Muscle of arm (tissue), 14 donors: ENCODE results near the gene MMUT. TPM values are rescaled to one million over a fixed set of nuclear protein-coding genes. Genes with fewer than 3 reads are reported as not detected.
"Not testable (repeated sequence)": the region's sequence is repeated elsewhere in the genome, so short reads cannot be mapped to it uniquely, and the experiment has no call there.

Source experiments
- DNase-seq: peaks from one replicate; pipeline ENCODE4 v3.0.0-alpha.2; 2013
- long read RNA-seq, 11 donors: transcript quantifications; one replicate each; lab custom pipeline, GENCODE V29; 2026
- polyA plus RNA-seq, 12 donors: library from polyadenylated mRNA; unstranded; fragments of 120-200 nt; gene quantifications; one replicate each; pipeline ENCODE4 v1.2.1, GENCODE V29; 2013; ENCODE audit not compliant: insufficient read length in 12 of 12

The MMUT gene
- polyA plus RNA-seq, result 10 to 100 TPM in 11 of 12 donors, not detected in 1; 10.0 to 27.3 (median 23.6) TPM
- long read RNA-seq, donor 1, transcript MUT-201 (13 exons, 3,749 nt), result major isoform, 6 of 42 reads
- long read RNA-seq, donor 1, partial matches to known transcripts, result 36 of 42 reads
- long read RNA-seq, donor 1, other reads (novel, unspliced or antisense), result 0 of 42 reads
- long read RNA-seq, donor 2, transcript MUT-201 (13 exons, 3,749 nt), result major isoform, 6 of 12 reads
- long read RNA-seq, donor 2, partial matches to known transcripts, result 6 of 12 reads
- long read RNA-seq, donor 2, other reads (novel, unspliced or antisense), result 0 of 12 reads
- long read RNA-seq, donor 3, partial matches to known transcripts, result 7 of 8 reads
- long read RNA-seq, donor 3, other reads (novel, unspliced or antisense), result 0 of 8 reads
- long read RNA-seq, donor 4, partial matches to known transcripts, result 6 of 7 reads
- long read RNA-seq, donor 4, other reads (novel, unspliced or antisense), result 0 of 7 reads
- long read RNA-seq, donor 5, transcript MUT-201 (13 exons, 3,749 nt), result major isoform, 10 of 31 reads
- long read RNA-seq, donor 5, partial matches to known transcripts, result 21 of 31 reads
- long read RNA-seq, donor 5, other reads (novel, unspliced or antisense), result 0 of 31 reads
- long read RNA-seq, donor 6, partial matches to known transcripts, result 0 of 2 reads
- long read RNA-seq, donor 6, other reads (novel, unspliced or antisense), result 0 of 2 reads
- long read RNA-seq, donor 7, transcript MUT-201 (13 exons, 3,749 nt), result major isoform, 8 of 8 reads
- long read RNA-seq, donor 7, partial matches to known transcripts, result 0 of 8 reads
- long read RNA-seq, donor 7, other reads (novel, unspliced or antisense), result 0 of 8 reads
- long read RNA-seq, donor 8, transcript MUT-201 (13 exons, 3,749 nt), result major isoform, 6 of 30 reads
- long read RNA-seq, donor 8, partial matches to known transcripts, result 24 of 30 reads
- long read RNA-seq, donor 8, other reads (novel, unspliced or antisense), result 0 of 30 reads
- long read RNA-seq, donor 9, partial matches to known transcripts, result 9 of 12 reads
- long read RNA-seq, donor 9, other reads (novel, unspliced or antisense), result 0 of 12 reads
- long read RNA-seq, donor 10, transcript MUT-201 (13 exons, 3,749 nt), result major isoform, 10 of 25 reads
- long read RNA-seq, donor 10, partial matches to known transcripts, result 15 of 25 reads
- long read RNA-seq, donor 10, other reads (novel, unspliced or antisense), result 0 of 25 reads
- long read RNA-seq, donor 11, transcript MUT-201 (13 exons, 3,749 nt), result major isoform, 5 of 19 reads
- long read RNA-seq, donor 11, partial matches to known transcripts, result 14 of 19 reads
- long read RNA-seq, donor 11, other reads (novel, unspliced or antisense), result 0 of 19 reads

DNA sequence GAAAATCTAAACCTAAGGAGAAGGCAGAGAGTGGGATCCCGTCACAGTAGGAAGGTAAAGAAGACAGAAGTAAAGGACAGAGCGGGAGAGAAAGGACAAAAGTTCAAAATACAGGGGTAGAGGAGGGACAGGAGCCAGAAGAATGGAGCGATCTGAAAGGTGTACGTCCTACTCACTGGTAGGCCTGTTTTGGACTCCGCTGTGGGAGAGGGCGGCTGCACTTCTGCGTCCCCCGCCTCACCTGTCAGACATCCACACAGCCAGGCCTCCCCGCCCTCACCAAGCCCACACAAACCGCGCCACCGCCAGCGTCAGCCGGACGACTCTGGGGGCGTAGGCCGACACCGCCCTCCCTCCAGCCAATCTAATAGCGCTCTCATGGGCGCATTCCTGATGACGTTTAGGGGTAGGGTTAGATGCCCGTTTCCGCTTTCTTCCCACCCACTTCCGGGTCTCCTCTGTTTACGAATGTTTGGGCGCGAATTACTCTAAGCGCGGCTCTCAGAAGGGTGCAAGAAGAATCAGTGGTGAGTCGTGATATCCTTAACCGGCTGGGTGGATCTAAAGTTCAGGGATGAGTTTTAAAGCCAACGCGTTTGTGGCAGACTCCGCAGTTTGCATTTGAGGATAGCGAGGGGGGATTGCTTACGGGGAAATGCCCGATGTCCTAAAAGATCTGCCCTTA is at the start of gene MMUT, which contains the start of gene CENPQ:
Gene MMUT (minus strand): TSS at position 327 of the 685 bp plus-strand sequence. CDS start 3,787 bp downstream, outside the sequence.
Gene CENPQ (plus strand): TSS at position 444 of the 685 bp plus-strand sequence. CDS start 6,807 bp downstream, outside the sequence.
- DNase-seq, result peak; percentile 96

- no peak for DNase-seq
Observed at GRCh38 chr6:49509342-49509741, 46.3 kb upstream of the MMUT start.

GRCh38 chr6:49506569-49507111 is 43.6 kb upstream of the MMUT start:
- DNase-seq, result no peak

GRCh38 chr6:49504666-49505065 is 41.6 kb upstream of the MMUT start:
- no peak for DNase-seq

- no peak for DNase-seq
Observed at GRCh38 chr6:49499623-49500022, 36.6 kb upstream of the MMUT start, which contains the start of gene GLYATL3. Gene GLYATL3, plus strand, starts transcription at chr6:49499923. Its CDS starts 12,068 bp downstream, at chr6:49511991.

DNA sequence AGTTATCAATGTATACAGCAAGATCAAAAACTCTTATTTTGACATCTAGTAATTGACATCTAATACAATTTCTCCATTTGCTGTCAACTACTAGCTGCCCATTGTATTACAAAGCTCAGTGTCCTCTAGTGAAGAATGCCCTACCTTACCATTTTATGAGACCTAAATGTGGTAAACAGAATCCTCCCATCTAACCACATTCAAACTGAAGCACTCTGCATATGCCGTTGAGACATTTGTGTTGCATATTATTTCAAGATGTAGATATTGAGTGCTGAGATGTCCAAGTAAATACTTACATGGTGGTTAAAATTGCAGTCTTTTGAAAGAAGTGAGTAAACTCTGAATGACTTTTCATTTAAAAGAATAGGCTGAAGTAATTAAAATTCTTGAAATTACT is 36.1 kb upstream of the MMUT start:
- DNase-seq, result no peak

GRCh38 chr6:49497304-49497703 is 34.3 kb upstream of the MMUT start:
- no peak for DNase-seq

DNA sequence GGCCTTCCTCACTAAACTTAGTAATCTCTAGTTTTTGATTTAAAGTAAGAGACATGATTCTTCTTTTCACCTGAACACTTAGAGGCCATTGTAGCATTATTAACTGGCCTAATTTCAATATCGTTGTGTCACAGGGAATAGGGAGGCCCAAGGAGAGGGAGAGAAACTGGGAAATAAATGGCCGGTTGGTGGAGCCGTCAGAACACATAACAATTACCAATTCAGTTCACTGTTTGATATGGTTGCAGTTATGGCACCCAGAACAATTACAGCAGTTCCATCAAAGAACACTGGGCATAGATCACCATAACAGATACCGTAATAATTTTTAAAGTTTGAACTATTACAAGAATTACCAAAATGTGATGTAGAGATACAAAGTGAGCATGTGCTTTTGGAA is 27.6 kb upstream of the MMUT start:
- no peak for DNase-seq

DNA sequence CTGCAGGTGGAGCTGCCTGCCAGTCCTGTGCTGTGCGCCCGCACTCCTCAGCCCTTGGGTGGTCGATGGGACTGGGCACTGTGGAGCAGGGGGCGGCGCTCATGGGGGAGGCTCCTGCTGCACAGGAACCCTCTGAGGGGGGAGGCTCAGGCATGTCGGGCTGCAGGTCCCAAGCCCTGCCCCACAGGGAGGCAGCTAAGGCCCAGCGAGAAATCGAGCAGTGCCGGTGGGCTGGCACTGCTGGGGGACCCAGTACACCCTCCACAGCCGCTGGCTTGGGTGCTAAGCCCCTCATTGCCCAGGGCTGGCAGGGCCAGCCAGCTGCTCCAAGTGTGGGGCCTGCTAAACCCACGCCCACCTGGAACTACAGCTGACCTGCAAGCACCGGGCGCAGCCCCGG is 20.3 kb upstream of the MMUT start:
- not testable (repeated sequence) for DNase-seq

DNA sequence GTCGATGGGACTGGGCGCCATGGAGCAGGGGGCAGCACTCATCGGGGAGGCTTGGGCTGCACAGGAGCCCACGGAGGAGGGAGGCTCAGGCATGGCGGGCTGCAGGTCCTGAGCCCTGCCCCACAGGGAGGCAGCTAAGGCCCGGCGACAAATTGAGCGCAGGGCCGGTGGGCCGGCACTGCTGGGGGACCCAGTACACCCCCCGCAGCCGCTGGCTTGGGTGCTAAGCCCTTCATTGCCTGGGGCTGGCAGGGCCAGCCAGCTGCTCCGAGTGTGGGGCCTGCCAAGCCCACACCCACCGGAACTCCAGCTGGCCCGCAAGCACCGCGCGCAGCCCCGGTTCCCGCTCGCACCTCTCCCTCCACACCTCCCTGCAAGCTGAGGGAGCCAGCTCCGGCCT is 18.8 kb upstream of the MMUT start:
- DNase-seq, result not testable (repeated sequence)

DNA sequence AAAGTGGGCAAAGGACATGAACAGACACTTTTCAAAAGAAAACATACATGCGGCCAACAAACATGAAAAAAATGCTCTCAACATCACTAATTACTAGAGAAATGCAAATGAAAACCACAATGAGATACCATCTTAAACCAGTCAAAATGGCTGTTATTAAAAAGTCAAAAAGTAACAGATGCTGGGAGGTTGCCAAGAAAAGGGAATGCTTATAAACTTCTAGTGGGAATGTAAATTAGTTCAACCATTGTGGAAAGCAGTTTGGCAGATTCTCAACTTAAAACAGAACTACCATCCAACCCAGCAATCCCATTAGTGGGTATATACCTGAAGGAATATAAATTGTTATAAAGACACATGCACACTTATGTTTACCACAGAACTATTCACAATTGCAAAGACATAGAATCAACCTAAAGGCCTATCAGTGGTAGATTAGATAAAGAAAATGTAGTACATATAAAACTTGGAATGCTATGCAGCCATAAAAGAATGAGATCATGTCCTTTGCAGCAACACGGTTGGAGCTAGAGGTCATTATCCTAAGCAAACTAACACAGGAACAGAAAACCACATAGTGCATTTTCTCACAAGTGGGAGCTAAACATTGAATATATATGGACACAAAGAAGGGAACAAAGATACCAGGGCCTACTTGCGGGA is 16.4 kb upstream of the MMUT start:
- DNase-seq, result no peak

- not testable (repeated sequence) for DNase-seq
Observed at GRCh38 chr6:49476564-49476963, 13.5 kb upstream of the MMUT start.

DNA sequence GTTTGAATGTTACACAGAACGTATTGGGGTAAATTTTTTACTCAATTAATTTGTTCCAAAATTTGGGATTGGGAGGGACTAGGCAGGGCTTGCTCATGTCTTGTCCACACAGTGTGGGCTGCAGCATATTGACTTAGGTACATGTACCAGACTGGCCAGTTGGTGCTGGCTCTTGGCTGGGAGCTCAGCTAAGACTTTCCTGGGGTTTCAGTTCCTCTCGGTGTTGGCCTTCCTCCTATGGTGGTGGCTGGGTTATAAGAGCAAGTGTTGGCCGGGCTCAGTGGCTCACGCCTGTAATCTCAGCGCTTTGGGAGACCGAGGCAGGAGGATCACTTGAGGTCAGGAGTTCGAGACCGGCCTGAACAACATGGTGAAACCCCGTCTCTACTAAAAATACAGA is 5.0 kb upstream of the MMUT start:
- DNase-seq, result no peak

DNA sequence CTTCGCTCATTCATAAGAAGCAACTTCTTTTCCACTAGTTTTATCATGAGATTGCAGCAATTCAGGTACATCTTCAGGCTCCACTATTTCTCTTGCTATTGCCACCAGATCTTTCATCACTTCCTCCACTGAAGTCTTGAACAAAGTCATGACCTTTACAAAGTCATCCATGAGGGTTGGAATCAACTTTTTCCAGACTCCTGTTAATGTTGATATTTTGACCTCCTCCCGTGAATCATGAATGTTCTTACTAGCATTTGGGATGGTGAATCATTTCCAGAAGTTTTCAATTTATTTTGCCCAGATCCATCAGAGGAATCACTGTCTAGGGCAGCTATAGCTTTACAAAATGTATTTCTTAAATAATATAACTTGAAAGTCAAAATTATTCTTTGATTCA is 1.6 kb upstream of the MMUT start:
- DNase-seq, result no peak

GRCh38 chr6:49463612-49463967 is 537 bp upstream of the MMUT start:
- DNase-seq, result no peak

DNA sequence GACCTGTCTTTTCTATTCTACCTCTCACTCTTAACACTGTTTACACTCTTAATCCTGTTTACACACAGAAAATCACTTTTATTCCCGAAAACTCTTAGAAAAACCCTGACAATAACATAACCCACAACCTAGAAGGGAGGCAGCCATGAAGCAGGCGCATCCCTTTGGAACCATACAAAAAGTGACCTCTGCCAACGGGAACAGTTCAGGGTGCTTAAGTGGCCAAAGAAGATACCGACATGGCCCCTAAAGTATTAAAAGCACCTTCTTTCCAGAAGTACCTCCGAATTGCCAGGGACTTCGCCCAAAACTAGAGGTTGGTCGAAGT is 490 bp downstream of the MMUT start:
- DNase-seq, result no peak

GRCh38 chr6:49462071-49462470 is 982 bp downstream of the MMUT start:
- no peak for DNase-seq

- DNase-seq, result no peak
Observed at GRCh38 chr6:49457771-49458170, 5.3 kb downstream of the MMUT start.

DNA sequence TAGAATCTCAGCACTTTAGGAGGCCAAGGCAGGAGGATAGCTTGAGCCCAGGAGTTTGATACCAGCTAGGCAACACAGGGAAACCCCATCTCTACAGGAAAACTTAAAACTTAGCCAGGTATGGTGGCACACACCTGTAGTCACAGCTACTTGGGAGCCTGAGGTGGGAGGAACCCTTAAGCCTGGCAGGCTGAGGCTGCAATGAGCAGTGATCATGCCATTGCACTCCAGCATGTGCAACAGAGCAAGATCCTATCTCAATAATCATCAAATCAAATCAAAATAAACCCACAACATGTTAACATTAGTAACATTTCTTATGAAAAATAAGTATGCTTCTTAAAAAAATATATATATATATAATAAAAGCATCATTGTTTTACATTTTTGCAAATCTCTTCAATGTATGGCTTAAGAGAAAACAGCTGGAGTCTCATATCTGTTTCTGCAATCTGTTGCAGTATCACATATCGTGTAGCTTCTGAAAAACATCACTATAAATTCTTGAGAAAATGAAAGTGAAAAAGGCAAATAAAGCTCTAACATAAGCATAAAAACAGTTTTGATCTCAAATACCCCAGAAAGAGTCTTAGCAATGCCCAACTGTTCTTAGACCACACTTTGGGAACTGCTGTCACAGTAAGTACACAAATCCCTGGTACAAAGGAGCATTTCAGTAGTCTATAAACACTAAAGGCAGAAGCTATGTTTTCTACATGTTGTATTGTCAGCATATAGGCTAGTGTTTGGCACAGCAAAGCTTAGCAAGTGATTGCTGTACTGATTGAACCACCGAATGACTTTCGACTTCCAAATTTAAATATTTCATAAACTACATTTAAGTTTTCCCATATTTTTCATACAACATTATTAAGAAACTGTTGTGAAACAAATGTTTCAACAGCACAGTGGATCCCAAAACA is 8.0 kb downstream of the MMUT start:
- DNase-seq, result no peak
